ENCODE results near the gene ESYT3. TPM values are rescaled to one million over a fixed set of nuclear protein-coding genes. Genes with fewer than 3 reads are reported as not detected.

Gene ESYT3
- total and polyA plus RNA-seq, 9 of the 15 experiments (the other 6 are each of a cell fraction or from before 2014, with no cell fraction given) = not detected

- no peak overlapping the region for H3K4me2 ChIP-seq (ENCODE audit: insufficient read depth, low read length)
- no peak for ATAC-seq
- peaks cover 0 to 21% of the 10 kb centered on the region in 2 experiments; a peak in 2 of 5 replicates for H3K27me3 ChIP-seq (ENCODE audit: control insufficient read depth in 2 of 2, insufficient read depth in 2 of 2, low read length in 2 of 2)
- no peaks in the 10 kb centered on the region for H3K9me1 ChIP-seq (ENCODE audit: control insufficient read depth, insufficient read depth, low read length)
- H3K4me1 ChIP-seq (replicated peaks in 1 of 2; ENCODE audit: control insufficient read depth in 2 of 2, insufficient read depth in 2 of 2, low read length in 2 of 2) = no peaks in the 10 kb centered on the region
- H2AFZ ChIP-seq (ENCODE audit: low read depth, low read length) = no peak overlapping the region
- no peak overlapping the region for H3K27ac ChIP-seq (ENCODE audit: extremely low read depth, low read depth, low read length)
- TF ChIP-seq U2AF1 (optimal IDR thresholded peaks at IDR 0.05; ENCODE audit: low read depth, low read length) (no peak), TSC22D4 (tag; IDR thresholded peaks at IDR 0.05) (no peak), NBN (IDR thresholded peaks at IDR 0.05; ENCODE audit: low read depth) (no peak), SRSF7 (optimal IDR thresholded peaks at IDR 0.05; ENCODE audit: low read depth, low read length) (no peak), C11orf30 (IDR thresholded peaks at IDR 0.05; ENCODE audit: low read depth) (no peak), TRIM28 (IDR thresholded peaks at IDR 0.05) (no peak), SREBF2 (CRISPR knock-in tag; IDR thresholded peaks at IDR 0.05) (no peak), ZNF696 (CRISPR knock-in tag; conservative IDR thresholded peaks at IDR 0.05) (no peak), CBX3 (IDR thresholded peaks at IDR 0.05; ENCODE audit: borderline replicate concordance in 1 of 2, low read length in 2 of 2) (no peak), GTF2F1 (IDR thresholded peaks at IDR 0.05; ENCODE audit: low read depth, low read length) (no peak), ZSCAN32 (CRISPR knock-in tag; IDR thresholded peaks at IDR 0.05) (no peak)
- TF ChIP-seq, protein P1, sequence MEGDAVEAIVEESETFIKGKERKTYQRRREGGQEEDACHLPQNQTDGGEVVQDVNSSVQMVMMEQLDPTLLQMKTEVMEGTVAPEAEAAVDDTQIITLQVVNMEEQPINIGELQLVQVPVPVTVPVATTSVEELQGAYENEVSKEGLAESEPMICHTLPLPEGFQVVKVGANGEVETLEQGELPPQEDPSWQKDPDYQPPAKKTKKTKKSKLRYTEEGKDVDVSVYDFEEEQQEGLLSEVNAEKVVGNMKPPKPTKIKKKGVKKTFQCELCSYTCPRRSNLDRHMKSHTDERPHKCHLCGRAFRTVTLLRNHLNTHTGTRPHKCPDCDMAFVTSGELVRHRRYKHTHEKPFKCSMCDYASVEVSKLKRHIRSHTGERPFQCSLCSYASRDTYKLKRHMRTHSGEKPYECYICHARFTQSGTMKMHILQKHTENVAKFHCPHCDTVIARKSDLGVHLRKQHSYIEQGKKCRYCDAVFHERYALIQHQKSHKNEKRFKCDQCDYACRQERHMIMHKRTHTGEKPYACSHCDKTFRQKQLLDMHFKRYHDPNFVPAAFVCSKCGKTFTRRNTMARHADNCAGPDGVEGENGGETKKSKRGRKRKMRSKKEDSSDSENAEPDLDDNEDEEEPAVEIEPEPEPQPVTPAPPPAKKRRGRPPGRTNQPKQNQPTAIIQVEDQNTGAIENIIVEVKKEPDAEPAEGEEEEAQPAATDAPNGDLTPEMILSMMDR (IDR thresholded peaks at IDR 0.05 in 2 of 3, conservative IDR thresholded peaks at IDR 0.05 in 1 of 3; ENCODE audit: insufficient read depth in 2 of 3, low read depth in 1 of 3, low read length in 3 of 3) = no peak
- WGBS (ENCODE audit: insufficient coverage, low coverage, missing lambda C conversion rate) = 32% methylated on average over 9 of the region's 12 CpGs
- H4K20me1 ChIP-seq (replicated peaks; ENCODE audit: control insufficient read depth, insufficient read depth, low read length) = no peaks in the 10 kb centered on the region
- FAIRE-seq = no peak
- BruUV-seq (replicated peaks) = no TSS peak
- no peaks in the 10 kb centered on the region for H3K36me3 ChIP-seq (ENCODE audit: control insufficient read depth, insufficient read depth, low read length)
- in situ Hi-C loops (cut with MboI) (no loop called here), intact Hi-C loops (cut with micrococcal nuclease) (no loop called here)
- no peaks in the 10 kb centered on the region for H3K9me3 ChIP-seq (replicated peaks; ENCODE audit: control insufficient read depth, insufficient read depth, low read depth, low read length)
- H3K4me3 ChIP-seq = no peak overlapping the region
- H3K9ac ChIP-seq (ENCODE audit: insufficient read depth in 1 of 2, low read depth in 2 of 2, low read length in 2 of 2) = no peak overlapping the region
- CTCF ChIA-PET (ENCODE audit: low intra/inter-chr PET ratio) = no interaction called here
- DNase-seq (ENCODE audit: extremely low read depth in 1 of 4, low spot score in 3 of 4) = no peak
- H3K79me2 ChIP-seq (ENCODE audit: control insufficient read depth, insufficient read depth, low read length) = no peaks in the 10 kb centered on the region
- POLR2A ChIA-PET = interaction anchor here (0.7 kb wide), 1 partner anchor 551 kb away, joined by 3 read pairs; no protein-coding TSS in a partner anchor
Measured at GRCh38 chr3:138395865-138396751, 38.3 kb upstream of the ESYT3 start.

All from K562 (cell line).